MG63 (cell line): Measurements from ENCODE around the gene PDE10A. TPM values are rescaled to one million over a fixed set of nuclear protein-coding genes. Genes with fewer than 3 reads are reported as not detected.

ENCODE experiments used
- DNase-seq: peaks from one replicate; pipeline ENCODE4 v3.0.0-alpha.2; 2020
- H3K27me3 ChIP-seq: fragments of 250-450 bp; sonication (Bioruptor Pico); 2 replicates; pipeline ENCODE4 v1.5.1; 2020; ENCODE audit warnings: mild to moderate bottlenecking, moderate library complexity
- H3K36me3 ChIP-seq: fragments of 250-450 bp; sonication (Bioruptor Pico); 2 replicates; pipeline ENCODE4 v1.5.1; 2020; ENCODE audit warnings: mild to moderate bottlenecking, moderate library complexity
- H3K4me3 ChIP-seq: fragments of 250-450 bp; sonication (Bioruptor Pico); 2 replicates; pipeline ENCODE4 v1.5.1; 2020; ENCODE audit warnings: mild to moderate bottlenecking, moderate library complexity
- H3K9me3 ChIP-seq: fragments of 250-450 bp; sonication (Bioruptor Pico); 2 replicates; pipeline ENCODE4 v1.5.1; 2020; ENCODE audit warnings: mild to moderate bottlenecking, moderate library complexity
- total RNA-seq: library from RNA; depleted of rRNA; stranded (reverse); fragments of >200 nt; shearing (Covaris generic); gene quantifications from 2 replicates; pipeline ENCODE4 v1.2.3, GENCODE V29; 2014; ENCODE audit warnings: low replicate concordance

The PDE10A gene
- total RNA-seq, 1 experiment from 2014 or later: 1.3 TPM

GRCh38 chr6:165685302-165685701 lies 22.3 kb upstream of the PDE10A start:
- H3K27me3 ChIP-seq: no peaks in the 10 kb centered on the region
- no peaks in the 10 kb centered on the region for H3K36me3 ChIP-seq
- H3K4me3 ChIP-seq: no peak overlapping the region
- no peaks in the 10 kb centered on the region for H3K9me3 ChIP-seq
- DNase-seq: no peak

DNA sequence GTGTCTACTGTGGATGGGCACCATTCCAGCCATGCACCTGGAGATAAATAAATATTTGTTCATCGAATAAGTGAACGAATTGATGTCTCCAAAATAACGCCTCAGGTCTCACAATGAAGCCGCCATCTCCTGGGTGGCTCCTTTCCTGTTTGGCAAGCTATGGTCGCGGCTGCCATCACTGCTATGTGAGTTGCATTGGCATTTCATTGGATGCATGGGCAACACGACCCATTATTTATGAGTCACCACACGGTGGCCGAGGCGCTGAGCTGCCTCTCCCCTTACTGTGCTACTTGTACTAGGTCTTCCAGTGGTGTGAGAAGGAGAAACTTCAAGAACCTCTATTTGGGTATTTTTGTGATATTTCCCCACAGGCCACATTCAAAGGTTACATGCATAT lies 21.3 kb upstream of the PDE10A start:
- no peaks in the 10 kb centered on the region for H3K27me3 ChIP-seq
- no peaks in the 10 kb centered on the region for H3K9me3 ChIP-seq
- no peaks in the 10 kb centered on the region for H3K36me3 ChIP-seq
- no peak for DNase-seq
- H3K4me3 ChIP-seq: no peak overlapping the region

- Histone ChIP-seq H3K27me3 (no peaks in the 10 kb centered on the region), H3K9me3 (no peaks in the 10 kb centered on the region), H3K36me3 (no peaks in the 10 kb centered on the region), H3K4me3 (no peak overlapping the region)
- no peak for DNase-seq
Observed at GRCh38 chr6:165680975-165681374, 17.9 kb upstream of the PDE10A start.

DNA sequence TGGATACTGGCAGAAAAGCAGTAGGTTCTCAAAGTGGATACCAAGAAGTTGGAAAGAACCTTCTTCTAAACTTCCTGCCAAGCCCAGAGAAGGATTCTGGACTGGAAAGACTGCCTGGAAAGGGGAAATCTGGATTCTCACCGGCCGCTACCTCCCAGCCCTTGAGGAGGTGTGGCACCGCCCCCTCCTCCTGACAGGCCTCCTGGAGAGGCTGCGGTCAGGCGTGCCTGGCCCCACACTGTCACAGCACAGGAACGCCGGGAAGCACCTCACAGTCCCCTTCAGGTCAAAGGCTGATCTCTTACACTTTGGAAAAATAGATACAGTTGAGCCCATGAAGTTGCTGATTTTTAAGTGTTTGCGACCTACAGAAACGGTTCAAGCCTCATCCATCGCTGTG lies 16.3 kb upstream of the PDE10A start:
- Histone ChIP-seq H3K27me3 (no peaks in the 10 kb centered on the region), H3K36me3 (no peaks in the 10 kb centered on the region), H3K9me3 (no peaks in the 10 kb centered on the region), H3K4me3 (no peak overlapping the region)
- no peak for DNase-seq

- DNase-seq: no peak
- no peaks in the 10 kb centered on the region for H3K27me3 ChIP-seq
- no peaks in the 10 kb centered on the region for H3K36me3 ChIP-seq
- H3K9me3 ChIP-seq: no peaks in the 10 kb centered on the region
- no peak overlapping the region for H3K4me3 ChIP-seq
Observed at GRCh38 chr6:165678904-165679303, 15.9 kb upstream of the PDE10A start.

- no peak for DNase-seq
- Histone ChIP-seq H3K9me3 (no peaks in the 10 kb centered on the region), H3K4me3 (no peak overlapping the region), H3K27me3 (no peaks in the 10 kb centered on the region), H3K36me3 (no peaks in the 10 kb centered on the region)
Observed at GRCh38 chr6:165678429-165678828, 15.4 kb upstream of the PDE10A start.

DNA sequence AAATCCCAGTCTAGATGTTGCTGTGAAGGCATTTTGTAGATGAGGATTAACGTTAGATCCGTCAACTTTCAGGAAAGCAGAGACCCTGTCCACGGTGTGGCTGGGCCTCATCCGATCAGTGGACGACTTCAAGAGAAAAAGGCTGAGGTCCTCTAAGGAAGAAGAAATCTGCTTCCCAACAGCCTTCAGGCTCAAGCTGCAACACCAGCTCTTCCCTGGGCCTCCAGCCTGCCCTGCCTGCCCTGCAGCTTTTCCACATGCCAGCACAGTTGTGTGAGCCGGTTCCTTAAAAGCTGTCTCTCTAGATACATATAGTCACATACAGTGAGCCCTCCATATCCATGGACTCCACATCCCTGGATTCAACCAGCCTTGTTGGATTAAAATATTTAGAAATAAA lies 14.1 kb upstream of the PDE10A start:
- DNase-seq: no peak
- Histone ChIP-seq H3K4me3 (no peak overlapping the region), H3K36me3 (no peaks in the 10 kb centered on the region), H3K9me3 (no peaks in the 10 kb centered on the region), H3K27me3 (no peaks in the 10 kb centered on the region)

- Histone ChIP-seq H3K4me3 (no peak overlapping the region), H3K9me3 (no peaks in the 10 kb centered on the region), H3K36me3 (no peaks in the 10 kb centered on the region), H3K27me3 (no peaks in the 10 kb centered on the region)
- DNase-seq: peak; percentile 67
Observed at GRCh38 chr6:165676435-165677068, 13.5 kb upstream of the PDE10A start.

DNA sequence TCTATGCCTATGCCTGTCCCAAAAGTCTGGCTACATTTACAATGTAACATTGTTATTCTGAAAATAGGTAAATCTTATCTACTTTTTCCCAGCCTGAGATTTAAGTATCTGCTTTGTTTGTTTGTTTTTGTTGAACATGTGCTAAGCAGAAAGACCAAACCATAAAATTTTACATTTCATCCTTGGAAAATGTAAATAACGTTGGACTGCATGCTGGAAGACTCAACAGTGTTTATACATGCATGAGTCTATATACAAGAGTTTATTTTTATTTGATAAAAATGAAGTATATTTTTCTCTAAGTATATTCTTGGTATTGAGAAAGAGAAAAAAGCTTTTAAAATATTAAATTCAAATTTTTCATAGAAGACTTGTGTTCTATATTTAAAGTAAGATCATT lies 12.1 kb upstream of the PDE10A start:
- no peaks in the 10 kb centered on the region for H3K36me3 ChIP-seq
- no peaks in the 10 kb centered on the region for H3K9me3 ChIP-seq
- H3K27me3 ChIP-seq: no peaks in the 10 kb centered on the region; the same call in 1 of the 2 replicates
- H3K4me3 ChIP-seq: no peak overlapping the region
- DNase-seq: no peak

DNA sequence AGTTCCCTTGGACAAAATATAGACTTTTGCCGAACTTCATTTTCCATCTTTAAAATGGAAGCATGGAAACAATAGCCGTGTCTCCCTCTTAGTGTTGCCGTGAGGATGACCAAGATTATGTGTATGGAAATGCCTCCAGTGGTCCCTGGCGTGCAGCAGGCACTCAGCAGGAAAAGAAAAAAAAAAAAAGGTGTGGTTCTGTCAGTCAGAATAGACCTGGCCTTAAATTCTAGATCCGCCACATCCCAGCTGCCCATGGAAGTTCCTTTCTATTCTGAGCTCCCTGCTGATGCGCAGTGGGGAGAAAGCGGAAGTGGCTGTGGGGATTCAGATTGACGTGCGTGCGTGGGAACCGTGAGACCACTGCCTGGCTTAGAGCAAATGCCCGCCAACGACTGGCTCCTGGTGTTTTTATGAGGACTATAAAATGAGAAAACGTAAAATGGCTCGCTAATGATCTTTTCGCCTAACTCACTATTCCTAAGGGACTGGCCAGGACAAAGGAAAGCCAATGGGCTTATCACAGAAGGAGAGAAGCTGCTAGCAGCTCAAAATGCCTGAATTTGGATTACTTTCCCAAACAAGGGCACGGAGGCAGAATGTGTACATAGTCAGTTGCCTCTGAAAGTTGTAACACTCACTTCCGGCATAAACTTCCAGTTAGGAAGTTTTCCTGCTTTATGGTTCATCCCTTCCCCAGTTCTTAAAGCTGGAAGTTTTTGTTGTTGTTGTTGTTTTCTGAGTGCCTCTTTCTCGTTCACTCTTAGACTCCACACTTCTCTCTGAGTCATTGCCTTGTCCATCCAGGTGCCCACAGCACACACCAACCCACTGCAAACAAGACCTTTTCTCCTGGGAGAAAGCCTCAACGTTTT lies 11.4 kb upstream of the PDE10A start:
- no peak for DNase-seq
- Histone ChIP-seq H3K9me3 (no peaks in the 10 kb centered on the region), H3K36me3 (no peaks in the 10 kb centered on the region), H3K4me3 (no peak overlapping the region), H3K27me3 (no peaks in the 10 kb centered on the region; the same call in 1 of the 2 replicates)

DNA sequence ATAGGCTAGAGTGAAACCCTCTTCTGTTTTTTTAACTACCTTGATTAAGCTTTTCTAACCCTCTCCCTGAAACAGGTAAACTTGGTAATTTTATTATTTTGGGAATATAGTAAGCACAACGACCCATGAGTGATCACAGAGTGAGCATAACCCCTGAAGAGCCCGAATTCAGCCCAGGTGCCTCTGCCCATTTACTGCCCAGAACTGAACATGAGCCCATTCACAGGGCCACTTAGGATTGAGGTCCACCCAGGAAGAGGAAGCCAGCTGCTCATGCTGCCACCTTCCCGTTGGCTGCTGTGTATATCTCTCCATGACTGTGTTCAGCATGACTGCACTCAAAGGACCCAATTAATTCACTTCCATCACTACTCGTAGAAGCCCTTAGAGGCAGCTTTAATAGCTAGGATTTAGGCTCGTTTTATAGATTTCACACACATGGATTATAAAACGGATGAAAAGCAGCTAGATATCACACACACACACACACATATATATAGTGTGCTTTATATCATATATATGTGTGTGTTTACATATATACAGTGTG lies 8.3 kb upstream of the PDE10A start:
- peaks cover 9% of the 10 kb centered on the region; the same call in 1 of the 2 replicates for H3K27me3 ChIP-seq
- no peak for DNase-seq
- no peak overlapping the region for H3K4me3 ChIP-seq
- H3K36me3 ChIP-seq: no peaks in the 10 kb centered on the region
- no peaks in the 10 kb centered on the region for H3K9me3 ChIP-seq

DNA sequence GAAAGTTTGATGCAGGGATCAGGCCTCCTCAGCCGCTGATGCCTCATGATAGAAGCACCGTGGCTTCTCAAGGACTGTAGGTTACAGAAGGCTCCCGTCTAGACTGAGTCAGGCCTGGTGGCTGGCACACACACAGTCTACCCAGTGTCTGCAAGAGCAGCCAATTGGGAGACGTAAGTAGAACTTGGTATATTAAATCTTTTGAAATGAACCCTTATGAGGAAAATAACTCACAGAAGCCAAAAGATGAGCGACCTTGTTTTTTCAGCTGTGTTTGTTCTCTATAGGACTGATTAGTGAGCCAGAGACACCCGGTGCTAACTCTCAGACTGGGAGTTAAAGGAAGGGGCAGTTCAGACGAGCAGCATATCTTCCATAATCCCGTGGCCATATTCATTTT lies 5.9 kb upstream of the PDE10A start:
- Histone ChIP-seq H3K36me3 (no peaks in the 10 kb centered on the region), H3K27me3 (peaks cover 29% of the 10 kb centered on the region), H3K9me3 (no peaks in the 10 kb centered on the region), H3K4me3 (no peak overlapping the region)
- no peak for DNase-seq

DNA sequence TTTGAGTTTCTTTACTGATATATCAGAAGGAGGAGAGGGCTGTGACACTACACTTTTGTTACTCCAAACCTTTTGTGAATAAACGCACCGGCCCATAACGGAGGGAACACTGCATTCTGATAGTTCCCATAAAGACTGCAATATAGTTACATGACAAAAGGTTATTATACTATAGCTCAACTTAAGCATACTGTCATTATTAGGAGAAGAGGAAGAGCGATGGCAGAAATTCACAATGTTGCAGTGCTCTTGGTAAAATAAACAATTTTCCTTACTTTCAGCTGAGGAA lies 2.3 kb upstream of the PDE10A start:
- Histone ChIP-seq H3K4me3 (no peak overlapping the region), H3K27me3 (peaks cover 44% of the 10 kb centered on the region), H3K9me3 (no peaks in the 10 kb centered on the region), H3K36me3 (no peaks in the 10 kb centered on the region)
- no peak for DNase-seq

GRCh38 chr6:165664559-165665383 lies 1.7 kb upstream of the PDE10A start:
- Histone ChIP-seq H3K4me3 (no peak overlapping the region; the same call in none of the 2 replicates), H3K36me3 (no peaks in the 10 kb centered on the region), H3K9me3 (no peaks in the 10 kb centered on the region), H3K27me3 (peaks cover 44% of the 10 kb centered on the region)
- peak; percentile 10 for DNase-seq

GRCh38 chr6:165663736-165664558 lies 906 bp upstream of the PDE10A start:
- peak overlapping the region; percentile 56 for H3K4me3 ChIP-seq
- DNase-seq: peak; percentile 29
- H3K27me3 ChIP-seq: peaks cover 44% of the 10 kb centered on the region
- no peaks in the 10 kb centered on the region for H3K36me3 ChIP-seq
- no peaks in the 10 kb centered on the region for H3K9me3 ChIP-seq

- peak; percentile 78 for DNase-seq
- H3K36me3 ChIP-seq: no peaks in the 10 kb centered on the region
Observed at GRCh38 chr6:165663377-165663735, 315 bp upstream of the PDE10A start.

More at GRCh38 chr6:165663377-165663735, 315 bp upstream of the PDE10A start:
- Histone ChIP-seq H3K9me3 (no peaks in the 10 kb centered on the region), H3K27me3 (peaks cover 44% of the 10 kb centered on the region), H3K4me3 (peak overlapping the region; percentile 56)
